Esophagus muscularis mucosa (tissue), 4 donors: ENCODE data around the gene PARD3B. TPM values are rescaled to one million over a fixed set of nuclear protein-coding genes. Genes with fewer than 3 reads are reported as not detected.

Experiments
- DNase-seq: peaks from one replicate; pipeline ENCODE4 v3.0.0-alpha.2; 2017; ENCODE audit errors: extremely low spot score
- H3K27ac ChIP-seq, 4 donors: fragments of 200-600 bp; sonication (generic); replicated peaks in 1 of 4; 1 replicate in 3 of 4; 2 replicates in 1 of 4; pipeline ENCODE4 v1.5.1; 2016 to 2019; ENCODE audit warnings: mild to moderate bottlenecking in 1 of 4
- H3K27me3 ChIP-seq, 4 donors: fragments of 200-600 bp; sonication (generic); one replicate each; pipeline versions ENCODE4 v1.5.1 to v1.6.0; 2016 to 2019
- H3K36me3 ChIP-seq, 4 donors: fragments of 200-600 bp; sonication (generic); one replicate each; pipeline ENCODE4 v1.5.1; 2016 to 2019
- H3K4me1 ChIP-seq, 4 donors: fragments of 200-600 bp; sonication (generic); one replicate each; pipeline ENCODE4 v1.5.1; 2016 to 2019
- H3K4me3 ChIP-seq, 4 donors: fragments of 200-600 bp; sonication (generic); 1 replicate in 2 of 4; 2 replicates in 2 of 4; pipeline ENCODE4 v1.5.1; 2016 to 2019; ENCODE audit warnings: mild to moderate bottlenecking in 4 of 4, moderate library complexity in 1 of 4
- H3K9me3 ChIP-seq, 4 donors: fragments of 200-600 bp; sonication (generic); 1 replicate in 3 of 4; 2 replicates in 1 of 4; pipeline ENCODE4 v1.5.1; 2016 to 2019
- EP300 ChIP-seq: sonication (generic); formaldehyde crosslinking; IDR thresholded peaks from one replicate; pipeline ENCODE4 v1.6.1; 2017; ENCODE audit warnings: antibody characterized with exemption
- POLR2A ChIP-seq: fragments of 450-650 bp; IDR thresholded peaks from one replicate; pipeline ENCODE4 v1.6.1; 2017; ENCODE audit warnings: antibody characterized with exemption, moderate library complexity, mild to moderate bottlenecking, low read depth
- POLR2AphosphoS5 ChIP-seq, 2 donors: sonication (generic); formaldehyde crosslinking; IDR thresholded peaks; one replicate each; pipeline ENCODE4 v1.6.1; 2017; ENCODE audit warnings: antibody characterized with exemption in 2 of 2
- WGBS: methylation state at CpG from one replicate; pipeline ENCODE4 v1.1.5; 2018; 5-methylcytosine and 5-hydroxymethylcytosine counted together
- intact Hi-C: fragments of 100-400 bp; cut with DNase I; formaldehyde crosslinking; loops from one replicate; pipeline ENCODE4 v1.15.1; 2023
- total RNA-seq, 4 donors: library from RNA; depleted of rRNA; stranded (reverse); fragments of >200 nt; gene quantifications; one replicate each; pipeline versions ENCODE4 v1.1.0 to v1.2.1, GENCODE V29; 2016
- TF ChIP-seq, protein P1 (sequence below), 3 experiments: fragments of 200-600 bp in 2 of 3; fragments of 450-650 bp in 1 of 3; sonication (generic) in 2 of 3; IDR thresholded peaks; one replicate each; pipeline ENCODE4 v1.5.1; 2017 to 2019; ENCODE audit warnings: antibody characterized with exemption in 3 of 3, mild to moderate bottlenecking in 2 of 3, moderate library complexity in 1 of 3

PARD3B gene
- total RNA-seq, 4 donors from 2014 or later, result 24.2 to 40.8 (median 32.5) TPM

DNA sequence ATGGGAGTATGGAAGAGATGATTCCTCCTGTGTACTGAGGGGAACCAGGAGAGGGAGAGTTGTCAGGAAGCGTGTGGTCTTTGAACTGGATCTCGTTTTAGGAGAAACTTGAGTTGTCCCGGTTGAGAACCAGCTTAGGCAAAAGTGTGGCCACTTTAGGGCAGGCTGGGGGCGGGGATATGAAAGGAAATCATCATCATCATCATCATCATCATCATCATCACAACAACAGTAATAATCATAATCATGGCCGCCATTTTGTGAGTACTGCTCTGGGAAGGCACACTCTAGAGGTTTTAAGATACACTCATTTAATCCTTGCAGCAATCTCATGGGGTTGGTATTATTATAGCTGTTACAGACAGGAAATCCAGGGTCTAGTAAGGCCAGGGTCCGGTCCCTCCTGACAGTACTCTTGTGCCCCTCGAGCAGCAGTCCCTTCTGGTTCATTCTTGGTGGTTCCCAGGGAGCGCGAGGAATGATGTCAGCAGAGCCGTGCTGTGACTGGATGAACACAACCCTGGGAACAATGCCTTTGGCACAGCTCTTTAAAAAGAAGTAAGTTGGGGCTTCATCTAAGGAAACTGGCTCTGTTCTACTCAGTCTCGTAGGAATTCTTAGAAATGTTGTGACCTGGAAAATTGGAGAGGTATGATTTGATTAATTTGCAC lies 33.8 kb downstream of the PARD3B start:
- intact Hi-C loops, result no loop called here
- Histone ChIP-seq H3K36me3 (no peaks in the 10 kb centered on the region), H3K4me3 (no peak overlapping the region), H3K9me3 (no peaks in the 10 kb centered on the region), H3K27ac (no peak overlapping the region), H3K27me3 (no peaks in the 10 kb centered on the region), H3K4me1 (peaks cover 0 to 10% (median 6%) of the 10 kb centered on the region in 4 donors)
- no peak for TF ChIP-seq POLR2AphosphoS5 (IDR thresholded peaks at IDR 0.05)
- TF ChIP-seq, protein P1, sequence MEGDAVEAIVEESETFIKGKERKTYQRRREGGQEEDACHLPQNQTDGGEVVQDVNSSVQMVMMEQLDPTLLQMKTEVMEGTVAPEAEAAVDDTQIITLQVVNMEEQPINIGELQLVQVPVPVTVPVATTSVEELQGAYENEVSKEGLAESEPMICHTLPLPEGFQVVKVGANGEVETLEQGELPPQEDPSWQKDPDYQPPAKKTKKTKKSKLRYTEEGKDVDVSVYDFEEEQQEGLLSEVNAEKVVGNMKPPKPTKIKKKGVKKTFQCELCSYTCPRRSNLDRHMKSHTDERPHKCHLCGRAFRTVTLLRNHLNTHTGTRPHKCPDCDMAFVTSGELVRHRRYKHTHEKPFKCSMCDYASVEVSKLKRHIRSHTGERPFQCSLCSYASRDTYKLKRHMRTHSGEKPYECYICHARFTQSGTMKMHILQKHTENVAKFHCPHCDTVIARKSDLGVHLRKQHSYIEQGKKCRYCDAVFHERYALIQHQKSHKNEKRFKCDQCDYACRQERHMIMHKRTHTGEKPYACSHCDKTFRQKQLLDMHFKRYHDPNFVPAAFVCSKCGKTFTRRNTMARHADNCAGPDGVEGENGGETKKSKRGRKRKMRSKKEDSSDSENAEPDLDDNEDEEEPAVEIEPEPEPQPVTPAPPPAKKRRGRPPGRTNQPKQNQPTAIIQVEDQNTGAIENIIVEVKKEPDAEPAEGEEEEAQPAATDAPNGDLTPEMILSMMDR (IDR thresholded peaks at IDR 0.05), result no peak
- no peak for TF ChIP-seq POLR2A
- no peak for TF ChIP-seq EP300
- no peak for DNase-seq
- 90% methylated on average over 11 of the region's 11 CpGs for WGBS

DNA sequence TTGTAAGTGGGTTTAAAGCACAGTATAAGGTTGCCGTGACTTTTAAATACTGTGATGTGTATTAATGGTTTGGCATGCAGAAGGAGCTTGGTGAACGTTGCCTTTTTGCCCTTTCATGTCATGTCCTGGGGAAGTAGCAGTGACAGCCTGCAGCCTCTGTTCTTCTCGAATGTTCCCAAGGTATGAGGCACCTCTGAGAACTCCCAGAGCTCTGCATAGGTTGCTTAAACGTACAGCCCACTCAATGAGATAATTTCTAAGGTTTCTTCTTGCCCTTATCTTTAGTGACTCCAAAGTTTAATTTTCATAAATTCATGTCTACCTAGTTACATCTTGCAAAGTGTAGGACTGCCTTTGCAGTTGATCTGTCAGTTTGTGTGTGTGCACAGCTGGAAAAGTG lies 36.7 kb downstream of the PARD3B start:
- peaks cover 0 to 3% (median 0%) of the 10 kb centered on the region in 4 donors for H3K4me1 ChIP-seq
- intact Hi-C loops, result no loop called here
- H3K36me3 ChIP-seq, result no peaks in the 10 kb centered on the region
- no peak overlapping the region for H3K27ac ChIP-seq
- WGBS, result 72% methylated on average over 4 of the region's 4 CpGs
- no peaks in the 10 kb centered on the region for H3K9me3 ChIP-seq
- no peak for DNase-seq
- no peak overlapping the region for H3K4me3 ChIP-seq
- no peak for TF ChIP-seq POLR2AphosphoS5 (IDR thresholded peaks at IDR 0.05)
- no peak for TF ChIP-seq EP300
- TF ChIP-seq POLR2A, result no peak
- TF ChIP-seq, protein P1 (IDR thresholded peaks at IDR 0.05), result no peak
- no peaks in the 10 kb centered on the region for H3K27me3 ChIP-seq

DNA sequence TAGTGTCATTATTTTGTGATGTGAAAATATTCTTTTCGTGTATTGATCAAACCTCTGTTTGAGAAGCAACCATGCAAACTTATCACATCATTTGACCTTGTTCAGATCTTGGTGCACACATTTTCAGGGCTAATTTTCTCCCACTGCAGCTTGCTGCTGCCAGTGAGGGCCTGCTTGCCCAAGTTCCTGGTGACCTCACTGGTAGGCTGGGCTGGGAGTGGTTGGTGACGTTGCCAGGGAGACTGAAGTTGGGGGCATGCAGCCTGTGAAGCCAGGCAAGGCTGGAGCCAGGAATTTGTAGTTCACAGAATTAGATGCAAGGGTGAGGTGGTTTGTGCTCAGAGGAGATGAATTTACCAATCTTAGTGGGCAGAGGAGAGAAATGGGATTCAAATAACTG lies 38.5 kb downstream of the PARD3B start:
- Histone ChIP-seq H3K4me1 (peaks cover 0 to 3% (median 0%) of the 10 kb centered on the region in 4 donors), H3K4me3 (no peak overlapping the region), H3K9me3 (no peaks in the 10 kb centered on the region), H3K36me3 (no peaks in the 10 kb centered on the region), H3K27me3 (no peaks in the 10 kb centered on the region), H3K27ac (no peak overlapping the region)
- 85% methylated on average over 2 of the region's 2 CpGs for WGBS
- intact Hi-C loops, result no loop called here
- no peak for DNase-seq
- TF ChIP-seq, protein P1 (IDR thresholded peaks at IDR 0.05), result no peak
- TF ChIP-seq POLR2AphosphoS5 (IDR thresholded peaks at IDR 0.05), result no peak
- no peak for TF ChIP-seq POLR2A
- TF ChIP-seq EP300, result no peak

DNA sequence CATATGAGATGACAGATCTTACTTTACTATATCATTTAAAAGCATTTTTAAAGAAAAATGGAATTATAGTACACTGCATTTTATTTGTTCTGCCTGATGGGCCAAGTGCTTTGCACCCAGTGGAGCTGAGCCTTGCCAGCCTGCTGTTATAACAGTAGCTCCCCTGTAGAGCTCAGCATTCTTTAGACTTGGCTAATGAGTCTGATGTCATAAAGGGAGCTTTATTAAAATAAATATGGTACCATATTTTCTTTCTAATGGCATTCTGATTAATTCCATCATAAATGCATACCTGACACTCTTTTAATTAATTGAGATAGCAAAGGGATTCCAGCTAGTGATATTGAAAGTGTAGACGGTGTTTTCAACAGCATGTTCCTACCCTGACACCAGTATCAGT lies 40.7 kb downstream of the PARD3B start:
- no peaks in the 10 kb centered on the region for H3K36me3 ChIP-seq
- H3K9me3 ChIP-seq, result peaks cover 0 to 10% (median 5%) of the 10 kb centered on the region in 4 donors
- peaks cover 0 to 3% (median 0%) of the 10 kb centered on the region in 4 donors for H3K4me1 ChIP-seq
- no peak overlapping the region for H3K27ac ChIP-seq
- intact Hi-C loops, result no loop called here
- H3K27me3 ChIP-seq, result no peaks in the 10 kb centered on the region
- DNase-seq, result no peak
- WGBS, result 100% methylated on average over 1 of the region's 1 CpG
- H3K4me3 ChIP-seq, result no peak overlapping the region
- TF ChIP-seq POLR2AphosphoS5 (IDR thresholded peaks at IDR 0.05) (no peak), POLR2A (no peak), EP300 (no peak)
- TF ChIP-seq, protein P1 (IDR thresholded peaks at IDR 0.05), result no peak
